SK-N-SH (cell line): ENCODE results near the gene OIP5. TPM values are rescaled to one million over a fixed set of nuclear protein-coding genes. Genes with fewer than 3 reads are reported as not detected.

Source experiments
- CTCF ChIA-PET: fragments of 300-600, 350-600 bp; formaldehyde crosslinking; extraction: SDS; loops from one replicate; lab custom pipeline; 2021; lab: Yijun Ruan, JAX
- POLR2A ChIA-PET: fragments of 350-600 bp; sonication (Branson Sonifier 250); formaldehyde crosslinking; extraction: SDS; loops from one replicate; lab custom pipeline; 2020; ENCODE audit warnings: antibody characterized with exemption, inconsistent platforms; lab: Yijun Ruan, JAX
- DNase-seq: peaks from one replicate; pipeline ENCODE4 v3.0.0; 2012
- H2AFZ ChIP-seq: fragments of 200-600 bp; sonication (generic); 2 replicates; pipeline ENCODE4 v1.8.1; 2016; ENCODE audit warnings: antibody characterized with exemption, mild to moderate bottlenecking, low read depth
- H3F3A ChIP-seq: fragments of 200-600 bp; sonication (generic); replicated peaks from 2 replicates; pipeline ENCODE3; 2016; ENCODE audit warnings: antibody characterized with exemption, mild to moderate bottlenecking; ENCODE audit not compliant: insufficient read depth
- H3K27ac ChIP-seq, 2 experiments: fragments of 200-500 bp in 1 of 2; fragments of 200-600 bp in 1 of 2; sonication (Bioruptor generic) in 1 of 2; sonication (generic), shearing (Covaris generic) in 1 of 2; 2 replicates each; pipeline versions ENCODE4 v1.5.1 to v1.6.1; 2014 to 2016; ENCODE audit warnings: low read depth in 2 of 2, inconsistent platforms in 1 of 2, low read length in 1 of 2, mild to moderate bottlenecking in 1 of 2, mixed read lengths in 1 of 2
- H3K27me3 ChIP-seq: fragments of 200-600 bp; sonication (generic), shearing (Covaris generic); 2 replicates; pipeline ENCODE4 v1.6.1; 2016; ENCODE audit warnings: mixed run types; ENCODE audit not compliant: insufficient read depth
- H3K36me3 ChIP-seq, 2 experiments: fragments of 200-500 bp in 1 of 2; fragments of 200-600 bp in 1 of 2; sonication (Bioruptor generic) in 1 of 2; sonication (generic) in 1 of 2; replicated peaks in 1 of 2; 2 replicates each; pipeline versions ENCODE3 to v1.5.1; 2014 to 2016; ENCODE audit warnings: low read length in 1 of 2, mild to moderate bottlenecking in 1 of 2; ENCODE audit not compliant: insufficient read depth in 2 of 2, control insufficient read depth in 1 of 2
- H3K4me1 ChIP-seq, 2 experiments: fragments of 200-500 bp in 1 of 2; fragments of 200-600 bp in 1 of 2; sonication (Bioruptor generic) in 1 of 2; sonication (generic), shearing (Covaris generic) in 1 of 2; 2 replicates each; pipeline versions ENCODE4 v1.5.1 to v1.6.1; 2014 to 2016; ENCODE audit warnings: low read depth in 1 of 2, low read length in 1 of 2, mixed run types in 1 of 2; ENCODE audit not compliant: insufficient read depth in 2 of 2, control insufficient read depth in 1 of 2
- H3K4me2 ChIP-seq: fragments of 200-600 bp; sonication (generic), shearing (Covaris generic); 2 replicates; pipeline ENCODE4 v1.6.1; 2017; ENCODE audit warnings: mixed run types
- H3K4me3 ChIP-seq, 2 experiments: fragments of 200-500 bp in 1 of 2; fragments of 200-600 bp in 1 of 2; sonication (Bioruptor generic) in 1 of 2; sonication (generic), shearing (Covaris generic) in 1 of 2; 2 replicates each; pipeline versions ENCODE4 v1.5.1 to v1.8.1; 2014 to 2016; ENCODE audit warnings: low read depth in 2 of 2, inconsistent platforms in 1 of 2, low read length in 1 of 2, mild to moderate bottlenecking in 1 of 2, mixed read lengths in 1 of 2, moderate library complexity in 1 of 2
- H3K79me2 ChIP-seq: fragments of 200-600 bp; sonication (generic); 2 replicates; pipeline ENCODE4 v1.8.1; 2017; ENCODE audit warnings: mild to moderate bottlenecking; ENCODE audit not compliant: insufficient read depth
- H3K9ac ChIP-seq: fragments of 200-600 bp; sonication (generic); 2 replicates; pipeline ENCODE4 v1.6.1; 2017; ENCODE audit warnings: mixed run types
- H3K9me2 ChIP-seq: fragments of 200-600 bp; sonication (generic); 2 replicates; pipeline ENCODE4 v1.6.1; 2017; ENCODE audit warnings: mixed run types
- H3K9me3 ChIP-seq: fragments of 200-600 bp; sonication (generic); 2 replicates; pipeline ENCODE4 v1.6.1; 2017; ENCODE audit warnings: mixed run types, mild to moderate bottlenecking, moderate library complexity
- H4K20me1 ChIP-seq: fragments of 200-600 bp; sonication (generic); 2 replicates; pipeline ENCODE4 v1.6.1; 2017; ENCODE audit warnings: mild to moderate bottlenecking, mixed run types; ENCODE audit not compliant: insufficient read depth
- EP300 ChIP-seq, 2 experiments: IDR thresholded peaks; 2 replicates each; pipeline versions ENCODE4 v1.4.0 to v1.6.1; 2012; ENCODE audit warnings: borderline replicate concordance in 1 of 2, low read depth in 1 of 2, low read length in 1 of 2
- FOXJ3 ChIP-seq: sonication (generic); formaldehyde crosslinking; IDR thresholded peaks from 2 replicates; pipeline ENCODE4 v1.5.1; 2020; ENCODE audit warnings: mild to moderate bottlenecking, missing genetic modification reagents
- FOXM1 ChIP-seq: IDR thresholded peaks from 2 replicates; pipeline ENCODE4 v1.4.0; 2012; ENCODE audit warnings: low read depth, mild to moderate bottlenecking
- NFIC ChIP-seq: IDR thresholded peaks from 2 replicates; pipeline ENCODE4 v1.4.0; 2012; ENCODE audit warnings: borderline replicate concordance
- POLR2AphosphoS5 ChIP-seq: IDR thresholded peaks from 2 replicates; pipeline ENCODE4 v1.6.1; 2012; ENCODE audit warnings: low read depth, low read length
- RAD21 ChIP-seq: IDR thresholded peaks from 2 replicates; pipeline ENCODE4 v1.6.1; 2012; ENCODE audit warnings: mild to moderate bottlenecking, low read length
- RXRA ChIP-seq: IDR thresholded peaks from 2 replicates; pipeline ENCODE4 v1.4.0; 2012; ENCODE audit warnings: low read depth, mild to moderate bottlenecking, borderline replicate concordance
- SIN3A ChIP-seq: IDR thresholded peaks from 2 replicates; pipeline ENCODE4 v1.6.1; 2012; ENCODE audit warnings: low read depth, mild to moderate bottlenecking, low read length, moderate library complexity, borderline replicate concordance
- TEAD4 ChIP-seq: IDR thresholded peaks from 2 replicates; pipeline ENCODE4 v1.4.0; 2012; ENCODE audit warnings: mild to moderate bottlenecking, borderline replicate concordance; ENCODE audit not compliant: insufficient read depth
- YY1 ChIP-seq: IDR thresholded peaks from 2 replicates; pipeline ENCODE4 v1.4.0; 2012; ENCODE audit warnings: low read depth, mild to moderate bottlenecking
- WGBS: methylation state at CpG from one replicate; pipeline ENCODE4 v1.1.6; 2017; ENCODE audit warnings: low lambda C conversion rate; 5-methylcytosine and 5-hydroxymethylcytosine counted together
- polyA plus RNA-seq, 3 experiments: library from polyadenylated mRNA; depleted of rRNA; stranded (reverse); fragments of >200 nt; gene quantifications; 2 replicates each; pipeline ENCODE4 v1.2.3, GENCODE V29; 2012
- TF ChIP-seq, protein P1 (sequence below): IDR thresholded peaks from 2 replicates; pipeline ENCODE4 v1.6.1; 2012; ENCODE audit warnings: mild to moderate bottlenecking, low read depth, low read length, moderate library complexity
- TF ChIP-seq, protein P2 (sequence below): IDR thresholded peaks from 2 replicates; pipeline ENCODE4 v1.4.0; 2012; ENCODE audit warnings: low read depth, borderline replicate concordance
- TF ChIP-seq, protein P3 (sequence below): fragments of 150-350 bp; IDR thresholded peaks from 2 replicates; pipeline ENCODE4 v1.6.1; 2017; ENCODE audit warnings: antibody characterized with exemption, low read length, low read depth, borderline replicate concordance
- TF ChIP-seq, protein P4 (sequence below): fragments of 150-350 bp; IDR thresholded peaks from 2 replicates; pipeline ENCODE4 v1.6.1; 2016; ENCODE audit warnings: mild to moderate bottlenecking, low read depth, low read length
- TF ChIP-seq, protein P5 (sequence below): IDR thresholded peaks from 2 replicates; pipeline ENCODE4 v1.4.0; 2012; ENCODE audit warnings: low read depth, borderline replicate concordance
- TF ChIP-seq, protein P6 (sequence below): IDR thresholded peaks from 2 replicates; pipeline ENCODE4 v1.4.0; 2012; ENCODE audit warnings: low read depth

Gene OIP5
- polyA plus RNA-seq, 1 of the 3 experiments (the other 2 are of a cell fraction) = 8.4 TPM

DNA sequence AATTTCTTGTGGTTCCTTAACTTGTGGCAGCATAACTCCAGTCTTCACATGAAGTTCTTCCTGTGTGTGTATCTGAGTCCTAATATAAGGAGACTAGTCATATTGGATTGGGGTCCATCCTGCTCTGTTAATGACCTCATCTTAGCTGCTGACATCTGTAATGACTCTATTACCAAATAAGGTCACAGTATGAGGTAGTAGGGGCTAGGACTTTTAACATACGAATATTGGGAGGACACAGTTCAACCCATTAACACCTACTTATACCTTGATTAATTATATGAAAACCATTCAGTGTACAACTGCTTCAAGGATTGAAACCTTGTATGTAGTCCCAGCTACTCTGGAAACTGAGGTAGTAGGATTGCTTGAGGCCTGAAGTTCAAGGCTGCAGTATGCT is 43.9 kb downstream of the OIP5 start (continued):
- no peak for TF ChIP-seq FOXJ3 (CRISPR knock-in tag)
- TF ChIP-seq POLR2AphosphoS5 = no peak
- no peak for TF ChIP-seq RXRA
- TF ChIP-seq, protein P1, sequence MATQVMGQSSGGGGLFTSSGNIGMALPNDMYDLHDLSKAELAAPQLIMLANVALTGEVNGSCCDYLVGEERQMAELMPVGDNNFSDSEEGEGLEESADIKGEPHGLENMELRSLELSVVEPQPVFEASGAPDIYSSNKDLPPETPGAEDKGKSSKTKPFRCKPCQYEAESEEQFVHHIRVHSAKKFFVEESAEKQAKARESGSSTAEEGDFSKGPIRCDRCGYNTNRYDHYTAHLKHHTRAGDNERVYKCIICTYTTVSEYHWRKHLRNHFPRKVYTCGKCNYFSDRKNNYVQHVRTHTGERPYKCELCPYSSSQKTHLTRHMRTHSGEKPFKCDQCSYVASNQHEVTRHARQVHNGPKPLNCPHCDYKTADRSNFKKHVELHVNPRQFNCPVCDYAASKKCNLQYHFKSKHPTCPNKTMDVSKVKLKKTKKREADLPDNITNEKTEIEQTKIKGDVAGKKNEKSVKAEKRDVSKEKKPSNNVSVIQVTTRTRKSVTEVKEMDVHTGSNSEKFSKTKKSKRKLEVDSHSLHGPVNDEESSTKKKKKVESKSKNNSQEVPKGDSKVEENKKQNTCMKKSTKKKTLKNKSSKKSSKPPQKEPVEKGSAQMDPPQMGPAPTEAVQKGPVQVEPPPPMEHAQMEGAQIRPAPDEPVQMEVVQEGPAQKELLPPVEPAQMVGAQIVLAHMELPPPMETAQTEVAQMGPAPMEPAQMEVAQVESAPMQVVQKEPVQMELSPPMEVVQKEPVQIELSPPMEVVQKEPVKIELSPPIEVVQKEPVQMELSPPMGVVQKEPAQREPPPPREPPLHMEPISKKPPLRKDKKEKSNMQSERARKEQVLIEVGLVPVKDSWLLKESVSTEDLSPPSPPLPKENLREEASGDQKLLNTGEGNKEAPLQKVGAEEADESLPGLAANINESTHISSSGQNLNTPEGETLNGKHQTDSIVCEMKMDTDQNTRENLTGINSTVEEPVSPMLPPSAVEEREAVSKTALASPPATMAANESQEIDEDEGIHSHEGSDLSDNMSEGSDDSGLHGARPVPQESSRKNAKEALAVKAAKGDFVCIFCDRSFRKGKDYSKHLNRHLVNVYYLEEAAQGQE = no peak
- no peak for TF ChIP-seq NFIC
- TF ChIP-seq RAD21 = no peak

DNA sequence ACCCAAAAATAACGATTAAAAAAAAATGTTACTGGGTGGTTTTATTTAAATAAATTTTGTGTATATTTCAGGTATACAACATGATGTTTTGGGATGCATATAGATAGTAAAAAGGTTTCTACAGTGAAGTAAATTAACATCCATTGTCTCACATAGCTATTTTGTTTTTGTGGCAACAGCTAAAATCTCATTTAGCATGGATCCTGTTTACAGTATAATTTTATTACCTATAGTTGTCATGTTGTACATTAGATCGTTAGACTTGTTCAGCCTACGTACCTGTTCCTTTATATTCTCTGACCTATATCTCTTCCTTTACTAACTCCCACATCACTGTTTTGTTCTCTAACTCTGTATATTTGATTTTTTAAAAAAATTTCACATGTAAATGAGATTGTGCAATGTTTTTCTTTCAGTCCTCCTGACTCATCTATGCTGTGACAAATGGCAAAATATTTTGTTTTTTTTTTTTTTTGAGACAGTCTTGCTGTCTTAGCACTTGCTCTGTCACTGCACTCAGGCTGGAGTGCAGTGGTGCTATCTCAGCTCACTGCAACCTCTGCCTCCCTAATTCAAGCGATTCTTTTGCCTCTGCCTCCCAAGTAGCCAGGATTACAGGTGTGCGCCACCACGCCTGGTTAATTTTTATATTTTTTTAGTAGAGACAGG is 45.6 kb downstream of the OIP5 start:
- CTCF ChIA-PET = interaction anchor here (1.3 to 1.7 kb wide), 2 partner anchors 46 to 356 kb away, joined by 4 read pairs; partner anchors contain the start of genes NUSAP1 and OIP5
- H3K27ac ChIP-seq = no peak overlapping the region
- peaks cover 54% of the 10 kb centered on the region for H3K79me2 ChIP-seq

More for the DNA sequence above, 45.6 kb downstream of the OIP5 start:
- TF ChIP-seq SIN3A (no peak), YY1 (no peak), POLR2AphosphoS5 (no peak), EP300 (IDR thresholded peaks at IDR 0.05; ENCODE audit: borderline replicate concordance in 1 of 2, low read depth in 1 of 2, low read length in 1 of 2) (no peak), TEAD4 (no peak), FOXM1 (no peak), RAD21 (no peak), FOXJ3 (CRISPR knock-in tag) (no peak), RXRA (no peak)
- TF ChIP-seq, protein P2, sequence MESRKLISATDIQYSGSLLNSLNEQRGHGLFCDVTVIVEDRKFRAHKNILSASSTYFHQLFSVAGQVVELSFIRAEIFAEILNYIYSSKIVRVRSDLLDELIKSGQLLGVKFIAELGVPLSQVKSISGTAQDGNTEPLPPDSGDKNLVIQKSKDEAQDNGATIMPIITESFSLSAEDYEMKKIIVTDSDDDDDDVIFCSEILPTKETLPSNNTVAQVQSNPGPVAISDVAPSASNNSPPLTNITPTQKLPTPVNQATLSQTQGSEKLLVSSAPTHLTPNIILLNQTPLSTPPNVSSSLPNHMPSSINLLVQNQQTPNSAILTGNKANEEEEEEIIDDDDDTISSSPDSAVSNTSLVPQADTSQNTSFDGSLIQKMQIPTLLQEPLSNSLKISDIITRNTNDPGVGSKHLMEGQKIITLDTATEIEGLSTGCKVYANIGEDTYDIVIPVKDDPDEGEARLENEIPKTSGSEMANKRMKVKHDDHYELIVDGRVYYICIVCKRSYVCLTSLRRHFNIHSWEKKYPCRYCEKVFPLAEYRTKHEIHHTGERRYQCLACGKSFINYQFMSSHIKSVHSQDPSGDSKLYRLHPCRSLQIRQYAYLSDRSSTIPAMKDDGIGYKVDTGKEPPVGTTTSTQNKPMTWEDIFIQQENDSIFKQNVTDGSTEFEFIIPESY = no peak
- TF ChIP-seq, protein P3, sequence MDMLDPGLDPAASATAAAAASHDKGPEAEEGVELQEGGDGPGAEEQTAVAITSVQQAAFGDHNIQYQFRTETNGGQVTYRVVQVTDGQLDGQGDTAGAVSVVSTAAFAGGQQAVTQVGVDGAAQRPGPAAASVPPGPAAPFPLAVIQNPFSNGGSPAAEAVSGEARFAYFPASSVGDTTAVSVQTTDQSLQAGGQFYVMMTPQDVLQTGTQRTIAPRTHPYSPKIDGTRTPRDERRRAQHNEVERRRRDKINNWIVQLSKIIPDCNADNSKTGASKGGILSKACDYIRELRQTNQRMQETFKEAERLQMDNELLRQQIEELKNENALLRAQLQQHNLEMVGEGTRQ = no peak
- TF ChIP-seq, protein P1 = no peak
- TF ChIP-seq, protein P4, sequence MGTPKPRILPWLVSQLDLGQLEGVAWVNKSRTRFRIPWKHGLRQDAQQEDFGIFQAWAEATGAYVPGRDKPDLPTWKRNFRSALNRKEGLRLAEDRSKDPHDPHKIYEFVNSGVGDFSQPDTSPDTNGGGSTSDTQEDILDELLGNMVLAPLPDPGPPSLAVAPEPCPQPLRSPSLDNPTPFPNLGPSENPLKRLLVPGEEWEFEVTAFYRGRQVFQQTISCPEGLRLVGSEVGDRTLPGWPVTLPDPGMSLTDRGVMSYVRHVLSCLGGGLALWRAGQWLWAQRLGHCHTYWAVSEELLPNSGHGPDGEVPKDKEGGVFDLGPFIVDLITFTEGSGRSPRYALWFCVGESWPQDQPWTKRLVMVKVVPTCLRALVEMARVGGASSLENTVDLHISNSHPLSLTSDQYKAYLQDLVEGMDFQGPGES = no peak
- TF ChIP-seq, protein P5, sequence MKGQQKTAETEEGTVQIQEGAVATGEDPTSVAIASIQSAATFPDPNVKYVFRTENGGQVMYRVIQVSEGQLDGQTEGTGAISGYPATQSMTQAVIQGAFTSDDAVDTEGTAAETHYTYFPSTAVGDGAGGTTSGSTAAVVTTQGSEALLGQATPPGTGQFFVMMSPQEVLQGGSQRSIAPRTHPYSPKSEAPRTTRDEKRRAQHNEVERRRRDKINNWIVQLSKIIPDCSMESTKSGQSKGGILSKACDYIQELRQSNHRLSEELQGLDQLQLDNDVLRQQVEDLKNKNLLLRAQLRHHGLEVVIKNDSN = no peak
- TF ChIP-seq, protein P6, sequence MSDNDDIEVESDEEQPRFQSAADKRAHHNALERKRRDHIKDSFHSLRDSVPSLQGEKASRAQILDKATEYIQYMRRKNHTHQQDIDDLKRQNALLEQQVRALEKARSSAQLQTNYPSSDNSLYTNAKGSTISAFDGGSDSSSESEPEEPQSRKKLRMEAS = no peak
- Histone ChIP-seq H3K27me3 (no peaks in the 10 kb centered on the region), H3K4me1 (peaks cover 4 to 6% of the 10 kb centered on the region in 2 experiments; a peak in 3 of 4 replicates), H3F3A (peaks cover 6% of the 10 kb centered on the region), H3K9ac (no peak overlapping the region), H3K4me2 (no peak overlapping the region), H3K9me2 (no peaks in the 10 kb centered on the region), H3K9me3 (no peaks in the 10 kb centered on the region), H3K4me3 (no peak overlapping the region), H2AFZ (no peak overlapping the region), H4K20me1 (no peaks in the 10 kb centered on the region), H3K36me3 (peaks cover 30 to 47% of the 10 kb centered on the region in 2 experiments)
- 96% methylated on average over 6 of the region's 6 CpGs for WGBS
- POLR2A ChIA-PET = no interaction called here
- DNase-seq = no peak
